ENCODE measurements around the gene EPS8L3. TPM values are rescaled to one million over a fixed set of nuclear protein-coding genes. Genes with fewer than 3 reads are reported as not detected.
A peak's percentile ranks its signal among the peaks of the same experiment; 100 is the strongest.

EPS8L3 gene
- total and polyA plus RNA-seq, 9 of the 15 experiments (the other 6 are each of a cell fraction or from before 2014, with no cell fraction given) = 0.09 to 0.42 (median 0.14) TPM; not detected in 5

DNA sequence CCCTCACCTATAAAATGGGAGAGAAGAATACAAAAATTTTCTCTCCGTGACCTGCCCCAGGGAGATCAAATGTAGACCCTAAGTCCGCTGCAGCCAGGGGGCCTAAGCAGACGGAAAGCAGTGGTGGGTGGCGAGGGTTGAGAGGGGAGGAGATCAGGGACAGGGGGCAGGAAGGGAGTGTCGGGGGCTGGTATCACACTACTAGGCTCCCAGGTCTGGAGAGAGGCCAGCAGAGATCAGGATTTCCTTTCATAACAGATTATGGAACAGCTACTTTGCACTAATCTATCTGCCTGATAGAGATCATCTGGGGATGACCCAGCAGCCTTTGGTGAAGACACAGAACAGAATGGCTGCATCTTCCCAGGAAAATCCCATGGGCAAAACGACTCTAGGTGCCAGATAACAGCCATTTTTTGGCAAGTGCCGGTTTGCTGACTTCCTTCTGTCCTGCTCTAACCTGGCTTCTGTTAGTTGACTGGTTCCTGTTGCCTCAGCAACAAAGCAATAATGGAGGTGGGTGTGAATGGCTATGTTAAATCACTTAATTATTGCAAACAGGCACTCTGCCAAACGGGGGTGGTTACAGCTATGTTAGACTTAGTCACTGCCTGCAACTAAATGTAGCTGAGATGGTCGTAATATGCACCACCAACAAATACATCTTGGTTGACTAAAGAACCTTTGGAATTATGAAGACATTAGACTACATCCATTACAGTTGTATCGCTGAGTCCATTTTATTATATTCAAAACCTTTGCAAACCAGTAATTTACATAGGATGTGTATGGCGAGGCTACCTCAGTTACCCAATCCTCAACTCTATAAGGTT, 30.0 kb upstream of the EPS8L3 start (continued):
- TF ChIP-seq KDM5B (IDR thresholded peaks at IDR 0.05; ENCODE audit: insufficient replicate concordance, low read depth, low read length) (no peak), ZNF717 (CRISPR knock-in tag; IDR thresholded peaks at IDR 0.05) (no peak), ZNF408 (CRISPR knock-in tag; IDR thresholded peaks at IDR 0.05; ENCODE audit: low read depth) (no peak), LARP7 (IDR thresholded peaks at IDR 0.05) (no peak), NFRKB (IDR thresholded peaks at IDR 0.05; ENCODE audit: low read depth) (0 out of 2 replicates have a peak, but pooled peaks have one; percentile 51), ZNF197 (CRISPR knock-in tag; IDR thresholded peaks at IDR 0.05; ENCODE audit: low read depth) (no peak), ZBED1 (IDR thresholded peaks at IDR 0.05) (no peak), HMG20B (CRISPR knock-in tag; IDR thresholded peaks at IDR 0.05) (no peak), TOE1 (IDR thresholded peaks at IDR 0.05; ENCODE audit: borderline replicate concordance) (no peak), TOE1 (CRISPR knock-in tag; IDR thresholded peaks at IDR 0.05; ENCODE audit: borderline replicate concordance, low read depth) (no peak), LEF1 (IDR thresholded peaks at IDR 0.05) (no peak), ZKSCAN3 (CRISPR knock-in tag; IDR thresholded peaks at IDR 0.05) (no peak), KLF13 (tag; IDR thresholded peaks at IDR 0.05; ENCODE audit: borderline replicate concordance, low read depth) (no peak), ESRRA (IDR thresholded peaks at IDR 0.05; ENCODE audit: borderline replicate concordance, low read depth) (no peak), ETV5 (CRISPR knock-in tag; IDR thresholded peaks at IDR 0.05; ENCODE audit: low read depth) (no peak), SPI1 (IDR thresholded peaks at IDR 0.05; ENCODE audit: borderline replicate concordance, low read depth, low read length) (no peak), HEY1 (CRISPR knock-in tag; IDR thresholded peaks at IDR 0.05; ENCODE audit: borderline replicate concordance) (no peak), MBD2 (IDR thresholded peaks at IDR 0.05; ENCODE audit: borderline replicate concordance, low read depth) (no peak), HDAC3 (IDR thresholded peaks at IDR 0.05; ENCODE audit: borderline replicate concordance, partially characterized antibody) (no peak)
- TF ChIP-seq, protein P1, sequence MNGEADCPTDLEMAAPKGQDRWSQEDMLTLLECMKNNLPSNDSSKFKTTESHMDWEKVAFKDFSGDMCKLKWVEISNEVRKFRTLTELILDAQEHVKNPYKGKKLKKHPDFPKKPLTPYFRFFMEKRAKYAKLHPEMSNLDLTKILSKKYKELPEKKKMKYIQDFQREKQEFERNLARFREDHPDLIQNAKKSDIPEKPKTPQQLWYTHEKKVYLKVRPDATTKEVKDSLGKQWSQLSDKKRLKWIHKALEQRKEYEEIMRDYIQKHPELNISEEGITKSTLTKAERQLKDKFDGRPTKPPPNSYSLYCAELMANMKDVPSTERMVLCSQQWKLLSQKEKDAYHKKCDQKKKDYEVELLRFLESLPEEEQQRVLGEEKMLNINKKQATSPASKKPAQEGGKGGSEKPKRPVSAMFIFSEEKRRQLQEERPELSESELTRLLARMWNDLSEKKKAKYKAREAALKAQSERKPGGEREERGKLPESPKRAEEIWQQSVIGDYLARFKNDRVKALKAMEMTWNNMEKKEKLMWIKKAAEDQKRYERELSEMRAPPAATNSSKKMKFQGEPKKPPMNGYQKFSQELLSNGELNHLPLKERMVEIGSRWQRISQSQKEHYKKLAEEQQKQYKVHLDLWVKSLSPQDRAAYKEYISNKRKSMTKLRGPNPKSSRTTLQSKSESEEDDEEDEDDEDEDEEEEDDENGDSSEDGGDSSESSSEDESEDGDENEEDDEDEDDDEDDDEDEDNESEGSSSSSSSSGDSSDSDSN (IDR thresholded peaks at IDR 0.05; ENCODE audit: borderline replicate concordance in 1 of 2, low read depth in 2 of 2, low read length in 2 of 2) = no peak
- TF ChIP-seq, protein P2, sequence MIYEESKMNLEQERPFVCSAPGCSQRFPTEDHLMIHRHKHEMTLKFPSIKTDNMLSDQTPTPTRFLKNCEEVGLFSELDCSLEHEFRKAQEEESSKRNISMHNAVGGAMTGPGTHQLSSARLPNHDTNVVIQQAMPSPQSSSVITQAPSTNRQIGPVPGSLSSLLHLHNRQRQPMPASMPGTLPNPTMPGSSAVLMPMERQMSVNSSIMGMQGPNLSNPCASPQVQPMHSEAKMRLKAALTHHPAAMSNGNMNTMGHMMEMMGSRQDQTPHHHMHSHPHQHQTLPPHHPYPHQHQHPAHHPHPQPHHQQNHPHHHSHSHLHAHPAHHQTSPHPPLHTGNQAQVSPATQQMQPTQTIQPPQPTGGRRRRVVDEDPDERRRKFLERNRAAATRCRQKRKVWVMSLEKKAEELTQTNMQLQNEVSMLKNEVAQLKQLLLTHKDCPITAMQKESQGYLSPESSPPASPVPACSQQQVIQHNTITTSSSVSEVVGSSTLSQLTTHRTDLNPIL (CRISPR knock-in tag; IDR thresholded peaks at IDR 0.05) = no peak
- TF ChIP-seq, protein P3, sequence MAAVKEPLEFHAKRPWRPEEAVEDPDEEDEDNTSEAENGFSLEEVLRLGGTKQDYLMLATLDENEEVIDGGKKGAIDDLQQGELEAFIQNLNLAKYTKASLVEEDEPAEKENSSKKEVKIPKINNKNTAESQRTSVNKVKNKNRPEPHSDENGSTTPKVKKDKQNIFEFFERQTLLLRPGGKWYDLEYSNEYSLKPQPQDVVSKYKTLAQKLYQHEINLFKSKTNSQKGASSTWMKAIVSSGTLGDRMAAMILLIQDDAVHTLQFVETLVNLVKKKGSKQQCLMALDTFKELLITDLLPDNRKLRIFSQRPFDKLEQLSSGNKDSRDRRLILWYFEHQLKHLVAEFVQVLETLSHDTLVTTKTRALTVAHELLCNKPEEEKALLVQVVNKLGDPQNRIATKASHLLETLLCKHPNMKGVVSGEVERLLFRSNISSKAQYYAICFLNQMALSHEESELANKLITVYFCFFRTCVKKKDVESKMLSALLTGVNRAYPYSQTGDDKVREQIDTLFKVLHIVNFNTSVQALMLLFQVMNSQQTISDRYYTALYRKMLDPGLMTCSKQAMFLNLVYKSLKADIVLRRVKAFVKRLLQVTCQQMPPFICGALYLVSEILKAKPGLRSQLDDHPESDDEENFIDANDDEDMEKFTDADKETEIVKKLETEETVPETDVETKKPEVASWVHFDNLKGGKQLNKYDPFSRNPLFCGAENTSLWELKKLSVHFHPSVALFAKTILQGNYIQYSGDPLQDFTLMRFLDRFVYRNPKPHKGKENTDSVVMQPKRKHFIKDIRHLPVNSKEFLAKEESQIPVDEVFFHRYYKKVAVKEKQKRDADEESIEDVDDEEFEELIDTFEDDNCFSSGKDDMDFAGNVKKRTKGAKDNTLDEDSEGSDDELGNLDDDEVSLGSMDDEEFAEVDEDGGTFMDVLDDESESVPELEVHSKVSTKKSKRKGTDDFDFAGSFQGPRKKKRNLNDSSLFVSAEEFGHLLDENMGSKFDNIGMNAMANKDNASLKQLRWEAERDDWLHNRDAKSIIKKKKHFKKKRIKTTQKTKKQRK (IDR thresholded peaks at IDR 0.05; ENCODE audit: borderline replicate concordance, low read depth, low read length) = no peak
